ENCODE results near the gene NAA60. TPM values are rescaled to one million over a fixed set of nuclear protein-coding genes. Genes with fewer than 3 reads are reported as not detected.
"Not testable (repeated sequence)": the region's sequence is repeated elsewhere in the genome, so short reads cannot be mapped to it uniquely, and the experiment has no call there.

The NAA60 gene
- total and polyA plus RNA-seq, 8 donors: 25.3 to 155 (median 54.9) TPM

DNA sequence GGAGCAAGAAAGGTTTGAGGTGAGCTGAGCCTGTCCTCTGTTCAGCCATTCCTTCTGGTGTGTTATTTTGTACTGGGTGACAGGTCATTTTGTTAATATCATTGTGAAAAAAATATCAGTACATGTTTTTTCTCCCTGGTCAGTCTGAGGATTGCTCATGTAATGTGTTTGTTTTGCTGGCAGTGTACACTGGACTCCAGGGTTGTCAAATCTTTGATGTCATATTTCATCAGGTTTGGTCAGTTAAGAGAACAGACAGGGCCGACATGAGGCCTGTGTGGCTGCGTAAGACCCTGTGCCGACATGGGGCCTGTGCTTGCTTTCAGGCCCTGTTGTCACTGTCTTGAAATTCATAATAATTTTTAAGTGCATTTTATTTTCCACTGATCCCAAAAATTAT lies 79.8 kb downstream of the NAA60 start:
- H3K36me3 ChIP-seq: peaks cover 21 to 96% (median 91%) of the 10 kb centered on the region in 4 donors
- no peak overlapping the region for H3K4me3 ChIP-seq
- intact Hi-C loops (cut with DNase I; ENCODE audit: low total_unique reads): no loop called here
- 90 to 100% (median 97%) methylated on average over 3 of the region's 3 CpGs for WGBS, 5 donors
- no peaks in the 10 kb centered on the region for H3K9me3 ChIP-seq
- DNase-seq: no peak
- no peaks in the 10 kb centered on the region for H3K27me3 ChIP-seq
- no peak overlapping the region for H3K27ac ChIP-seq
- TF ChIP-seq POLR2A (IDR thresholded peaks at IDR 0.05): no peak
- TF ChIP-seq, protein P1, sequence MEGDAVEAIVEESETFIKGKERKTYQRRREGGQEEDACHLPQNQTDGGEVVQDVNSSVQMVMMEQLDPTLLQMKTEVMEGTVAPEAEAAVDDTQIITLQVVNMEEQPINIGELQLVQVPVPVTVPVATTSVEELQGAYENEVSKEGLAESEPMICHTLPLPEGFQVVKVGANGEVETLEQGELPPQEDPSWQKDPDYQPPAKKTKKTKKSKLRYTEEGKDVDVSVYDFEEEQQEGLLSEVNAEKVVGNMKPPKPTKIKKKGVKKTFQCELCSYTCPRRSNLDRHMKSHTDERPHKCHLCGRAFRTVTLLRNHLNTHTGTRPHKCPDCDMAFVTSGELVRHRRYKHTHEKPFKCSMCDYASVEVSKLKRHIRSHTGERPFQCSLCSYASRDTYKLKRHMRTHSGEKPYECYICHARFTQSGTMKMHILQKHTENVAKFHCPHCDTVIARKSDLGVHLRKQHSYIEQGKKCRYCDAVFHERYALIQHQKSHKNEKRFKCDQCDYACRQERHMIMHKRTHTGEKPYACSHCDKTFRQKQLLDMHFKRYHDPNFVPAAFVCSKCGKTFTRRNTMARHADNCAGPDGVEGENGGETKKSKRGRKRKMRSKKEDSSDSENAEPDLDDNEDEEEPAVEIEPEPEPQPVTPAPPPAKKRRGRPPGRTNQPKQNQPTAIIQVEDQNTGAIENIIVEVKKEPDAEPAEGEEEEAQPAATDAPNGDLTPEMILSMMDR (IDR thresholded peaks at IDR 0.05): no peak
- no peak for TF ChIP-seq POLR2AphosphoS5 (IDR thresholded peaks at IDR 0.05)
- no peak for TF ChIP-seq EP300 (IDR thresholded peaks at IDR 0.05)
- H3K4me1 ChIP-seq: no peaks in the 10 kb centered on the region

GRCh38 chr16:3525951-3526350 lies 82.5 kb downstream of the NAA60 start:
- Histone ChIP-seq H3K4me3 (no peak overlapping the region), H3K27ac (no peak overlapping the region), H3K4me1 (no peaks in the 10 kb centered on the region), H3K9me3 (no peaks in the 10 kb centered on the region), H3K36me3 (peaks cover 31 to 89% (median 81%) of the 10 kb centered on the region in 4 donors), H3K27me3 (no peaks in the 10 kb centered on the region)
- intact Hi-C loops (cut with DNase I; ENCODE audit: low total_unique reads): no loop called here
- DNase-seq: no peak
- TF ChIP-seq EP300 (IDR thresholded peaks at IDR 0.05) (no peak), POLR2AphosphoS5 (IDR thresholded peaks at IDR 0.05) (no peak), POLR2A (IDR thresholded peaks at IDR 0.05) (no peak)
- TF ChIP-seq, protein P1 (IDR thresholded peaks at IDR 0.05): no peak
- WGBS, 5 donors: 88 to 95% (median 92%) methylated on average over 5 of the region's 5 CpGs

DNA sequence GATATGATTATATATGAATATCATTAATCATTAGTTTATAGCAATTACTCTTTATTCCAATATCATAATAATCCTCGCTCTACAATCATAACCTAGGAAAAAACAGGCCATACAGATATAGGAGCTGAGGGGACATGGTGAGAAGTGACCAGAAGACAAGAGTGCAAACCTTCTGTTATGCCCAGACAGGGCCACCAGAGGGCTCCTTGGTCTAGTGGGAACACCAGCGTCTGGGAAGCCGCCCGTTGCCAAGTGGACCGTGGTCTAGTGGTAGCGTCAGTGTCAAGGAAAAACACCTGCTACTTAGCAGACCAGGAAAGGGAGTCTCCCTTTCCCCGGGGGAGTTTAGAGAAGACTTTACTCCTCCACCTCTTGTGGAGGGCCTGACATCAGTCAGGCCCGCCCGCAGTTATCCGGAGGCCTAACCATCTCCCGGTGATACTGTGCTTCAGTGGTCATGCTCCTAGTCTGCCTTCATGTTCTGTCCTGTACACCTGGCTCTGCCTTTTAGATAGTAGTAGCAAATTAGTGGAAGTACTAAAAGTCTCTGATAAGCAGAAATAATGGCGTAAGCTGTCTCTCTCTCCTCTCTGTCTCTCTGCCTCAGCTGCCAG lies 83.8 kb downstream of the NAA60 start:
- not testable (repeated sequence) for H3K27ac ChIP-seq

DNA sequence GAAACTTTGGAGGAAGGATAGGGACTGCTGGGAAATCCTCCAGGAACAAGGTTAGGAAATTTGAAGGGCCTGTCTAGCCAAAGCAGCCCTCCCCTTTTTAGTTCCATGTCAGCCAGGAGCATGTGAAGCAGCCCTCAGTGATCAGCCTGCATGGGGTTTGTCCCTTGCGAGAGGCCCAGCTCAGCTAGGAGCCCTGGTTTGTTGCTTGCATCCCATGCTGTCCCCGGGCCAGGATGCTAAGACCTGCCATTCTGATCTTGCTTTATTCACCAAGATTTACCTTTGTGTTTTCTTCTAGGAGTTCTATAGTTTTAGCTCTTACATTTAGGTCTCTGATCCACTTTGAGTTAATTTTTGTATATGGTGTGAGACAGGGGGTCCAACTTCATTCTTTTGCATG lies 84.9 kb downstream of the NAA60 start:
- no peaks in the 10 kb centered on the region for H3K9me3 ChIP-seq
- H3K4me3 ChIP-seq: no peak overlapping the region
- H3K27me3 ChIP-seq: no peaks in the 10 kb centered on the region
- WGBS, 5 donors: 95 to 98% (median 97%) methylated on average over 2 of the region's 2 CpGs
- intact Hi-C loops (cut with DNase I; ENCODE audit: low total_unique reads): no loop called here
- no peak for DNase-seq
- H3K27ac ChIP-seq: no peak overlapping the region
- no peak for TF ChIP-seq EP300 (IDR thresholded peaks at IDR 0.05)
- TF ChIP-seq, protein P1 (IDR thresholded peaks at IDR 0.05): no peak
- TF ChIP-seq POLR2A (IDR thresholded peaks at IDR 0.05): no peak
- TF ChIP-seq POLR2AphosphoS5 (IDR thresholded peaks at IDR 0.05): no peak
- H3K4me1 ChIP-seq: no peaks in the 10 kb centered on the region
- peaks cover 38 to 88% (median 84%) of the 10 kb centered on the region in 4 donors for H3K36me3 ChIP-seq

More for the DNA sequence above, 83.8 kb downstream of the NAA60 start:
- peak; percentile 57 to 81 for DNase-seq
- H3K4me1 ChIP-seq; intact Hi-C loops (cut with DNase I; ENCODE audit: low total_unique reads); H3K27me3 ChIP-seq; H3K4me3 ChIP-seq; H3K9me3 ChIP-seq: not testable (repeated sequence)
- WGBS, 5 donors: 64 to 78% (median 68%) methylated on average over 12 of the region's 12 CpGs
- H3K36me3 ChIP-seq: peaks cover 33 to 88% (median 84%) of the 10 kb centered on the region in 4 donors
- TF ChIP-seq POLR2AphosphoS5 (IDR thresholded peaks at IDR 0.05): peak in 1 of 3 donors; percentile 9
- TF ChIP-seq, protein P1 (IDR thresholded peaks at IDR 0.05): peak in 5 of 7 experiments; percentile 11 to 51 (median 45)

Data from stomach (tissue), 9 donors.